ENCODE measurements around the gene ADCY5.

GRCh38 chr3:123464211-123464610 lies 15.3 kb upstream of the ADCY5 start:
- TF ChIP-seq POLR2AphosphoS5 (IDR thresholded peaks at IDR 0.05; ENCODE audit: low read depth, low read length) (no peak), CTCF (IDR thresholded peaks at IDR 0.05) (no peak), TCF7L2 (IDR thresholded peaks at IDR 0.05; ENCODE audit: low read depth, low read length) (no peak)

All from Panc1 (cell line).